ENCODE measurements around the gene TNNI3.

Gene TNNI3

DNA sequence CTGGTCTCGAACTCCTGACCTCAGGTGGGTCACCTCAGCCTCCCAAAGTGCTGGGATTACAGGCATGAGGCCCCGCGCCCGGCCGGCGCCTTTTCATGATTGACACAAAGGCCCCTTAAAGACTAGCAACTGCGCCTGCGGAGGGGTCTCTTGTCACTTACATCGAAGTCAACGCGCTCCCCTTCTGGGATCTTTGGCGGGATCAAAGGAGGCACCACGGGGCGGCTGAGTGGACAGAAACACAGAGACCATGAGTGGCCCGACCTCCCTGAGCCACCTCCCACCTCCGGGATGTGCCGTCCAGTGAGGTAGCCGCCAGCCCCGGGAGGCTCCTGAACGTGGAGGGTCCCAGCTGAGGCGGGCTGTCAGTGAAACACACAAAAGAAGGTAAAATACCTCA lies 15.8 kb downstream of the TNNI3 start:
- TF ChIP-seq ZFX (IDR thresholded peaks at IDR 0.05; ENCODE audit: borderline replicate concordance) (no peak), CTCF (IDR thresholded peaks at IDR 0.05) (no peak)
- H3K27ac ChIP-seq, result no peak overlapping the region

- H3K27ac ChIP-seq, result no peak overlapping the region
- TF ChIP-seq ZFX (IDR thresholded peaks at IDR 0.05; ENCODE audit: borderline replicate concordance) (no peak), CTCF (IDR thresholded peaks at IDR 0.05) (no peak)
These were observed 19.6 kb downstream of the TNNI3 start for GRCh38 chr19:55137915-55138314.

DNA sequence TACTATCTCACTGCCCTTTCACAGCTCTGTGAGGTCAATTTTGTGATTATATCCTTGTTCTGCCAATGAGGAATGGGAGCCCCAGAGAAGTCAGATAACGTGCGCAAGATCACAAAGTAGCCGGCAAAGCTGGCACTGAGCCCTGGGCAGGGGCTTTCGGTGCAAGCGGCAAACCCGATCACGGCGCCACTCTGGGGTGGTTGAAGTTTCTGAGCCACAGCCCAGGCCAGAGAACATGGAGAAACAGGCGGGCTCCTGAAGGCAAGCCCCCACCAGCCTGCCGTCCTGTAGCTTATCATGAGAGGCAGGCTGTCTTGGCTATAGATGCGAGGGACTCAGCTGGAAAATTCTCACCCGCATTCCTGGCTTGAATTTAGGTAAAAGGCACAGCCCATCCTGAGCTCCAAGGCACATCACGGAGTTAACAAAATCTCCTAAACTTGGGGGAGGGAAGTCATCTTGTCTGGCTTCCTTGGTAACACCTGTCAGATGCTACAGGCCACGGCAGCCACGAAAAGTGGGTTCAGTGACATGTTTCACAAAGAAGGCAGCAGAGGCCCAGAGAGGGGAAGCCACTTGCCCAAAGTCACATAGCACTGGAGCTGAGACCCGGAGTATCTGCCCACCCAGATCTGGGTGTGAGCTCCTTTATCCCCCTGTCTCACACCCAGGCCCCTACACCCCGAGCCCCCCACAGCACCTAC lies 21.0 kb downstream of the TNNI3 start:
- TF ChIP-seq ZFX (IDR thresholded peaks at IDR 0.05; ENCODE audit: borderline replicate concordance), result no peak
- no peak for TF ChIP-seq CTCF (IDR thresholded peaks at IDR 0.05)
- no peak overlapping the region for H3K27ac ChIP-seq

GRCh38 chr19:55134736-55135135 lies 22.8 kb downstream of the TNNI3 start:
- H3K27ac ChIP-seq, result no peak overlapping the region
- TF ChIP-seq ZFX (IDR thresholded peaks at IDR 0.05; ENCODE audit: borderline replicate concordance), result no peak
- TF ChIP-seq CTCF (IDR thresholded peaks at IDR 0.05), result no peak

GRCh38 chr19:55133639-55134444 lies 23.7 kb downstream of the TNNI3 start:
- H3K27ac ChIP-seq, result no peak overlapping the region
- no peak for TF ChIP-seq ZFX (IDR thresholded peaks at IDR 0.05; ENCODE audit: borderline replicate concordance)
- TF ChIP-seq CTCF (IDR thresholded peaks at IDR 0.05), result no peak

- no peak overlapping the region for H3K27ac ChIP-seq
- TF ChIP-seq ZFX (IDR thresholded peaks at IDR 0.05; ENCODE audit: borderline replicate concordance) (no peak), CTCF (IDR thresholded peaks at IDR 0.05) (no peak)
These were observed 24.9 kb downstream of the TNNI3 start for GRCh38 chr19:55132453-55133129.
